NCI-H1436 (cell line): ENCODE data around the gene SLC8A1.

Experiments
- DNase-seq: peaks from one replicate; lab custom pipeline; 2025; lab: John Stamatoyannopoulos, UW

SLC8A1 gene

DNA sequence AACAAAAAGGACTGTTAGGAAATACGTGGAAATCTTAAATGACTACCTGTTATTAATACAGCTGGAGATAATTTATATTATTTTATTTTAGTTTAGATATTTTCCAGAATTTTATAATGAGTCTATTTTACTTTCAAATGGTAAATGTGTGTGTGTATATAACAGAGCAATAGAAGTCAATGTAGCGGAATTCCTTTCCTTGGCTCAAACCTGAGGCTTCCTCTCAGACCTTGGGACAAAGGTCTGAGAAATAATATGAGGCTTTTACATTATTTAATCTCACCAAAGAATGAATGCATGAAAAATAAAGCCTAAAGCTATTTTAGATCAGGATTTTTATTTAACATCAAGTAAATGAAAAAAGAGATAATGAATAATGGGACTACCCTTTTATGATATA, 65.7 kb downstream of the SLC8A1 start:
- no peak for DNase-seq

DNA sequence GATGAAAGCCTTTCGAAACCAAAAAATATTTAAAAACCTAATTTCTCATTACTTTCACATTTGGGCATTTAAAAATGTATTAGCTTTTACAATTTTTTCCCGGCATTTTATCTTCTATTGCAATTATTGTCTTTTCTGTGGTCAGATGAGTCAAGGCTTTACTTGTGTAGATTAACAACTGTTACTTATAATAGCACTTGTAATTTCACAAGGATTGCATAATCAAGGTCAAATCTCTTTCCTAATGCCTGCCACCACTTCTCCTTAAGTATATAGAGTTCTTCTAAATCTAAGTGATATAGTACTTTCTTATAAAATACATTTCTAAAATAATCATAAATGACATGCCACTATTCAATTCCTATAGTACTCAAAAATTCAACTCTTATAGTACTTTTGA, 67.2 kb downstream of the SLC8A1 start:
- DNase-seq = no peak

DNA sequence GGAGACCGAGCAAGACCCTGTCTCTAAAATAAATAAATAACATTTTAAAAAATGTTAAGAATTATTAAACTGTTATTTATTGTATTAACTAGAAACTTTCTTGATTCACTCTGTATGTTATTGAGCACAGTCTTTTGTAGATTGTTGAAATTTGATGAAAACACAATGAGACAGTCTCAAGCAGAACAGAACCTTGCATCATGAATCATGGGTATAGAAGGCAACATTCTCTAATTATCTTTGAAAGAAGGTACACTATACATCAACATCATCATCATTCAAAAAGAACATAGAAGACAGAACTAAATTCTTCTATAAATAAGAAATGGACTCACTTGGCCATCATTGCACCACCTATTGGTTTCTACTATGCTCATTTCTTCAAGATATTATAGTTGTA, 67.7 kb downstream of the SLC8A1 start:
- DNase-seq = no peak

DNA sequence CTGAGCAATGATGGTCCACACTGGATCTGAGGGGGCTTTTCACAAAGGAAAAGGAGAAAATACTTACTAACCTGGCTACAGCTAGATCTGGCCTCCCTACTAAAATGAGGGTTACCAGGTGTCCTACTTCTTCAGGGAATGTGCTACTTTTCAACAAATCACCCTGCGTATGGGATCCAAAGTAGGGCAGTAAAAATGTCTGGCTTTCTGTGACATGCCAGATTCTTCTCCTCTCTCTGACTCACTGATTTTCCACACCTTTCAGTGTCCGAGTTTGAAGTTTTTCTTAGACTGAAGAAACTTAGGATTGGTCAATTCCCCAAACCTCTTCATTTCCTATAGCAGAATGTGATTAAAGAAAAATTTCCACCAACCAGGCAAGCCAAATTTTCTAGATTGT, 71.2 kb downstream of the SLC8A1 start:
- DNase-seq = no peak

DNA sequence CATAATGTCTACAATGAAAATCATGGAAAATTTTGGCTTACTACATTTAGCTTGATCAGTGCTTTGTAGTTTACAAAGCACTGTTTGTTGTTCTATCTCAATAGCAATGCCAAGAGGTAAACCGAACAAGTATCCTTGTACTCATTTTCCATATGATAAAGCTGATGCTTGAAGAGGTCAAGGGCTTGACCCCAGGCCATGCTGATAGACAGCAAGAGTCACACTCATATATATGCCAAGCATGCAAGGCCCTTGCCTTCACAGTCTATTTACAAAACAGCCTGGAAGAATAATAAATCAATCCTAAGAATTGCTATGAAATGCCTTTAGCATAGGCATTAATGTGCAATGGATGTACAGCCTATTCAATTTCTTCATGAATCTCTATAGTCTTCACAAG, 71.8 kb downstream of the SLC8A1 start:
- DNase-seq = no peak

DNA sequence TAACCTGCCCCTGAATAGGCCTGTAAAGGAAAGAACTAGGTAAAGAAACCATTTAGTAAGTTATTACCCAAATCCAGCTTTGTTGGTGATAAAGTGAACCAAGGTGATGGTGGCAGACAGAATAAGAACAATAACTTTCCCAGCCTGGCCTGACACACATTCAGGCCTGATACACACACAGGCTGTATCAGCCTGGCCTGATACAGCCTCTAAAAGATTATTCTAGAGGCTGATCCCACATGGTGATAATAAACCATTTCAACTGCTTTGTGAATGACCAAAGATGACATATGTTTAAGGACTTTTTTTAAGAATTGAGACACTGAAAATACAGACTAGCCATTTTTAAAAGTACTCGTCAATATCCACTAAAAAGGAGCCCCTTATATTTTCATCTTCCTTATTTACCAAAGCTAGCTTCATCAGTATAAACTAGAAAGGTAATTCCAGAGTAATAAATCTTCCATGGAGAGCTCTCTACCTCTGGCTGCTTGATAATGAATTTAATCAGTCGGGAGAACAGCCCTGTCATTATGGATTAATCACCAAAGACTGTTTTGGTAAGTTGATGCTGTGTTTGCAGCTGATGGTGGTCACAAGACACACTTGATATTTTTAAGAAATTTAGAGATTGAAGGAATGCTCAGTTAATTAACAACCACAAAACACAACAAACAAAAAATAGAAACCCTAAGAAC, 77.2 kb downstream of the SLC8A1 start:
- DNase-seq = peak; percentile 12

DNA sequence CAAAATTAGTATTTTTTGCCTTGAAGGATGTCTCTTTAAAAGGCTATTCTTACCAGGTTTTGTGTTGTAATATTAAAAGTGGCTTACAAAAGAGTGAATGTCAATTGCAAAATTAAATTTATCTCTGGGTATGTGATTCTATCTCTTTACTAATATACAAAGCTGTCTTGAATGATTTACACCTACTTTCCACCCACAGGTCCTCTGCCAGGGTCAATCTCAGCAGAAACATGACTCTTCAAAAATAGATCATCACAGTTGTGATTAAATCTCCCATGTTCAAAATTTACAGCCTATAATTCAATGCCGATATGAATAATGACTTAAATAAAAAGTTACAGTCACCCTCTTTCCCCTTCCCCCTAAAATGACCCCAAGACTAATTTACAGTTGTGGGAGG, 78.8 kb downstream of the SLC8A1 start:
- no peak for DNase-seq

DNA sequence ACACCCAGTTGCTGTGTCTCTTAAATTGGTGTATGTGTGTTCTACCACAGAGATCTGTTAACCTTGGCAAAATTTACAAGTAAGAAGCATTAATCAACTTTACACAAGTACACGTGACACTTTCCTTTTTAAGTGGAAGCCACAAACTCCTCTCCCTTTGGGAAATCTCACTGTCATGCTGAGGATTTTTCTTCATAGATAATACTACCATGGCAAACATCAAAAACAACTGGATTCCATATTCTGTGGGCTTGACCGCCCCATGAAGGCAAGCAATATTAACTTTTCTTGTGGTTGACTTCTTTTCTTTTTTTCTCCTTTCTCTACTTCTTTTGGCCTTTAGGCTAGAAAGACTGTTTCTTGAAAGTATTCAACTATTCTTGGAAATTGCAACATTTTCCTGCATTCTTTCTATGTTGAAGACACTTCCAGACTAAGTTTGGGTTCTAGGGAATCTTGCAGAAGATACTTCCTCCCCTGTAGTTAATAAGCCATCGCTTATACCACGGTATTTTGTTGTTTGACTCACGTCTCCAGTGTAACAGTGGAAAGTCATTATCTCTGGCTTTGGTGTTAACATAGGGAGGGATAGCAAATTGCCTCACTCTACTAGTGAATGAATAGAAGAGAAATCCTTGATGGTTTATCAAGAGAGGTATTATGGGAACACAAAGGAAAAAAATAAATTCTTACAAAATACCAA, 79.5 kb downstream of the SLC8A1 start:
- DNase-seq = no peak

DNA sequence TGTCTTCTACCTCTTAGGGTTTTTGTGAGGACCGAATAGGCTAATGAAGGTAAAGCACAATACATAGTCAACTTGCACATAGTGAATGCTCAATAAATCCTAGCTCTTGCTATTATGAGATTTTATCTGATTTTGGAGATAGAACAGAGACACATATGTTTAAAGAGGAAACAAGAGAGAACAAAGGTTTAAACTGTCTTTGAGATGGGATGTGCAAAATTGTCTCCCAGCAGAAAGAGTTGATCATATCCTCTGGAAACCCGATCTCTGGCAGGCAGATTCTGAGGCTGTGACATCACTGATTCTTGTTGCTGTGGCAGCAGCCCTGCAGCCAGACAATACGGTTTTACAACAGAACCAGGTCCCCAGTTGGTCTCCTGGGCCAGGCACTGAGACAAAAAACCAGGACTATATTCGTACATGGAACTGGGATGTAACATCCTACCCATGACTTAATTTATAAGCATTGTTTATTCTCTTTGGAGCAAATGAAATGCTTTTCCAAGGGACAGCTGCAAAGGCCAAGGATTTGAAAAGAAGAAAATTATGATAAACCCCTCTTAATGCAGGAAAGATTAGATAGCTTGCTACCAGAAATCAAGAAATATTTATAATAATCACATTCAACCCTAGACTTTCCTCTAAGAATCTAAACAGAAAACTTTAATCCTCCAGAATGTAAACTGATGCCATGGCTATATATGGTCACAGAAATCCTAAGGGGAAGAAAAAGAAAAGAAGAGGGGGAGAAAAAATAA, 80.2 kb downstream of the SLC8A1 start:
- peak; percentile 30 for DNase-seq

DNA sequence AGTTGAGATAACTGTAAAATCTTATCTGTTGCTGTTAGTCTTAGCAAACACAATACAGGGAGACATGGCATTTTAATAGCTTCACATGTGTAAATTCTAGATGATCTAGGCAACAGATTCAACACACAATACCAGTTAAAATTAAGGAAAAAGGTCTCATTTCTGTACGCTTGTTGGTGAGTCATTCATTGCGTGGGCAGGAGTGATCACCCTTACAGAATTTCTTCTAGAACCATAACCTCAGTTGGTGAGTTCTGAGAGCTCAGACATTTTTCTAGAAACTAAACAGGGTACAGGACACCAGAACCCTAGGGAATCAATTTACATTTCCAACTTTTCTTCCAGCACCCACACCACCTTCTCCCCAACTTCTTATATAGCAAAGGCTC, 81.9 kb downstream of the SLC8A1 start:
- DNase-seq = no peak

DNA sequence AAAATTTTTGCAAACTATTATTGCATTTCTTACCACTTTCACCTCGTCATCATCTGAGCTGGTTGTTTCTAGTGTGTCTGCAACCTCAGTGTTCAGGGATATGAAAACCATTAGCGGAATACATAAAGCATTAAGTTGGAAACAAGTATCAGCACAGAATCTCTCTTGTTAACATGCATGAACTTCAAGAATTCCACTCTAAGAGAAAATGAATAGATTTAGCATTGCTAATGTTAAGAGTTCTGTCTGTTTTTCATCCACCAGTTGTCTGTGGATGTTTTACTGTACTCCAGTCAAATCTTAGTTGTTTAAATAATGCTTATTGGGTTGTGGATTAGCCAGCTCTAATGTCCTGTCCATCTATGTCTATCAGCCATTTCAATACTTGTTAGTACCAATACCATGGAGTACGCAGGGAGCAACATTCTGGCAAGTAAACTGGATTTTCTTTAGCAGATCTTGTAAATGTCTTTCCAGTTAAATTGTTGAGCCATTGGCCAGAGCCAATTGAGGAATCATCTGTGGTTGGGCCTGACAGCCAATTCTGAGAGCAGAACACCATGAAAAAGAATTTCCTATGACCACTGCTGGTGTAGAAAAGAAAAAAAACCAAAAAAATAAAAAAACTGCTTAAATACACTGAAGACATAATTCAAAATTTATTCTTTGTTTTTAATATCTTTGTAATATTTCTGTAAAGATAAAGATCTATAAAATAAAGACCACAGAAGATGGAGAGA, 82.5 kb downstream of the SLC8A1 start:
- no peak for DNase-seq

DNA sequence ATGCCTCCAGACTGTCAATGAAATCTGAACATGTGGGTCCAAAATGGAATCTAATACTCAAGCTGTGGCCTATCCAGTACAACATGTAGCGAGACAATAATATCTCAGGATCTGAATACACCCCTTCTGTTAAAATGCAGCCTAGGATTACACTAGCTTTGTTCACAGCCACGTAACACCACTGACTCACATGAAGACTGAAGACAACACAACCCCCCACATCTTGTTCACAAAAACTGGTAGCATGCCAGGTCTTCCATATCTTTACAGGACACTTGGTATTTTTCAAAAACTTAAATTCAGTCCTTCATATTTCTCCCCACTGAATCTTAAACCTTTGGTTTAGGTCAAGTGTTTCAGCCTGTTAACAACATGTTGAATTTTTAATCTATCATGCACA, 84.2 kb downstream of the SLC8A1 start:
- DNase-seq = no peak

DNA sequence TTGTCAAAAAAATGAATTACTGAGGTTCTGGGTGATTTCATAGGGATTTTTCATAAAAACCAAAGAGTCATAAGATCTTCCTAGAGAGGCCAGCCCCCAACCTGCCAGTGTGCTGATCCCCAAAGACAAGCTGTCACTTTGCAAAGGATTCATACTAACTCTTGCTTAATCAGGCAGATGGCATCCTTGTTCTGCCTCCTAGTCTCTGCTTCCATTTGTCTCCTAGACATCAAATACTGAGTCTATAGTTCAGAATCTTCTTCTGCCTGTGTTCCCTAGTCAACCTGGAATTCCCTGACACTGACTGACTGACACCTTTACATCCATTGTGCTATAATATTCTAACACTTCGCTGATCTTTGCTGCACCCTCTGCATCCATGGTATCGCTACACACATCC, 84.9 kb downstream of the SLC8A1 start:
- no peak for DNase-seq

DNA sequence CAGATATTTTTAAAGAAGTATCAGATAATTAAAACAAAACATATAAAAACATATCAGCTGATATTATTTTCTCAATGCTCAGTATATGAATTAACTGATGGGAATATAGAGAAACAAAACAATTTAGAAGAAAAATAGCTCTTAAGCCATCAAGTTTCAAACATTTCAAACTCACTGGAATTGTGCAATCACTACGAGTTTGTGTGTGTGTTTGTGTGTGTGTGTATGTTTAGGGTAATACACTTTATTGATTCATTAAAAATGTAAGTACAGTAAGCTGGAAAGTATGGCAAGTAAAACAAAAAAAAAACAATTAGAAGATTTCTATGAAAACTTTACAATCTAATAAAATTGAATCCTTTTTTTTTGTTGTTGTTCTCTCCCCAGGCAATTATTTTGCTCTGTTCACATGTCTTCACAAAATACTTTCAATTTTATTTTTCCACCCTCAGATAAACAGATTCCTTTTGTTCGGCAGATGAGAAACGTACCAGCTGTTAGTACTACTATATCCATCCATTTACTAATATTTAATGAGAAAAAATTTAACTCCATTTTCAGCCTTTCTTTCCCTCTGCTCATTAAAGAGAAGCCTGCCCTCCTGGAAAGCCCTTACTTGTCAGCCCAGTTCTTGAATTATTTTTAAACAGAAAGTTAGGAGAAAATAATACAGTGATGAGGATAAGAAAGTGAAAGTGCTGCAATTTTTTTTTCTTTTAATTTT, 87.6 kb downstream of the SLC8A1 start:
- no peak for DNase-seq

DNA sequence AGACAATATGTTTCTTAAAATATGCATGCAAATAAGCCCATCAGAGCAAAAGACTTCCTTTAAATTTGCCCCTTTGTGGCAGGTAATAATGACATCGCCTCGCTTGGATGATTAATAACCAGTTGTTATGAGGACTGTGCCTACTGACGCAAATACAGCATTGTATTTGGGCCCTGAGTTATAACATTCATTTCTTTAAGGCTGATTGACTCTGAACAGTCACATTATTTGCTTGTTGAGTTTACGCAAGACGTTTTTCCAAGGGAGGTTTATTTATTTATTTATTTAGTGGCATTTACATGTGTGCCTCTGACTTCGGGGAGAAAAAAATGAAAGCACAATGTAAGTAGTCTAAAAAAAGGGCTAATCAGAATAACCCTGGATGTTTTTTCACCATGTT, 88.3 kb downstream of the SLC8A1 start:
- DNase-seq = peak; percentile 37

DNA sequence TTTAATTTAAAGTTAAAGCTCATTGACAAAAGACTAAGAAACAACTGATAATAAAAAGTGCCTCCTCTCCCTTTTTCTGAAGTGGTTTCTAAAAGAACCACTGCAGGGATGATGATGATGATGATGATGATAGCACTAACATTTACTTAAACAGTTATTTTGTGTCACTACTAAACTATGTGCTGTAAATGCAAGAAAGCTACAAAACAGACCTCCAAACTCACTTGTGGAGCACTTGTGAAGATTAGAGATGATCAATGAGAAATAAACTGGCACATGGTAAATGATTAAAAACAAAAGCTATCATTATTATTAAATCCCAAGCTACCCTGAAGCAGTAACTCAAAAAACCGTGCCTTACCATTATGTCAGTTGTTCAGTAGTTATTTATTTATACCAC, 88.7 kb downstream of the SLC8A1 start:
- no peak for DNase-seq

DNA sequence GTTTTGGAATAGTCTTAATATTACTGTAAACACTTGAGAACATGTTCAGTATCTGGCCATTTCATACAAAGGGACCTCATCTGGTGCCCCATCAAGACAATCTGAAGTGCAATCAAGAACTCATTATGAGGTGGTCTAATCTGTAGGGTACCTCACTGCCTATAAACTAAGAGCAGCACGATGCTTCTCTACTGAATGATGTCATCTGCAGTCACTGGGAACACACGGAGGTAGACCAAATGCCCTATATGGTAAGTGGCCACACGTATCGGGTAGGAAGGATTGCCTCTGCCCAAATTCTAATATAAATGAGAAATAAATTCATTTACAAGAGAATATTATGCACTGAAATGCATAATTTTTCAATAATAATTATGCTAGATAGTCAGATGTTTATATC, 90.4 kb downstream of the SLC8A1 start:
- DNase-seq = peak; percentile 50

DNA sequence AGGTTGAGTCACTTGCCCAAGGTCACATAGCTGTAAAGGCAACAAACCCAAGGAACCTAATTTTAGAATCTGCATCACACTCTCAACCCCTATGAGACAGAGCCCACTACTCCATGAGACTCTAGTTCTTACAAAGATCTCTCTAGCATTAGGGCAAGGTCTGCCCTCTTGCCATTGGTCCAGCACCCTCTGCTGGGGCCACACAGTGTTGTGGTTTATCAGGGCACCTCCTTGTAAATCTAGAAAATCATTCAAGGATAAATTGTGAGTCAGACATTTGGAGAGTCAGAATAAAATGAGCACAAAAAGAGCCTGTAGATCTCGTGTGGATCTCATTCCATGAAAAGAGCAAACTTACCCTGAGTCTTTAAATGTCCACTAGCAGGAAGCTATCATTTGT, 91.2 kb downstream of the SLC8A1 start:
- no peak for DNase-seq

DNA sequence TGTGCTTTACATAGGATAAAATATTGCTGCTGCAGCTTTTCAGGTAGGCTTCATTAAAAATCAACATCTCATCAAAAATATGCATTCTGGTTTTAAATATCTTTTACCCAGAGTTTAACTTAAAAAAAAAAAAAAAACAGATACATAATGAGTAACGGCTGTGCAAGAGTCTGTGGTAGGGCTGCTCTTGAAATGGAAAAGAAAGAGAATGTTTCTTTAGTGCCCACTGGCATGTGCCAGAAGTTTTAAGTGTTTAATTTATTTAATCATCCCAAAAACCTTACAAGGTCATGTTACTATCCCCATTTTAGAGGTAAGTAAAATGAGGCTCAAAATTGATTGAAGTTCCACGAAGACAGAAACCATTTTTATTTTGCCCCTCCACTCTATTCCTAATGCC, 92.1 kb downstream of the SLC8A1 start:
- DNase-seq = no peak

DNA sequence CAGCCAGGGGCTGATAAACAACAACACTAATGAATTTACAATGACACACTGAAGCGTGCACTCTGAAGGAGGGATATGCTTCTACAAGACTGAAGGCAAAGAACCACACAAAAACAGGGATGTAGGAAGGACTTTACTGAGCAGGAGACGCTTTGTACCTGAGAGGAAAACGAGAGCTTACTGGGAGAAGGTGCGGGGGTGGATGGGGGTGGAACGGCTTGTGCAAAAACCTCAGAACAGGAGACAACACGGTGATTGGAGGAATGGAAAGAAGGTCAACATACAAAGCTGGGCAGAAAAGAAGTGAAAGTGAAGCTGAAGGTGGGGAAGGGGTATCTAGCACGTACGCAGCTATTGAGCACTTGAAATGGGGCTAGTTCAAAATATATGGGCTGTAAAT, 93.1 kb downstream of the SLC8A1 start:
- no peak for DNase-seq

DNA sequence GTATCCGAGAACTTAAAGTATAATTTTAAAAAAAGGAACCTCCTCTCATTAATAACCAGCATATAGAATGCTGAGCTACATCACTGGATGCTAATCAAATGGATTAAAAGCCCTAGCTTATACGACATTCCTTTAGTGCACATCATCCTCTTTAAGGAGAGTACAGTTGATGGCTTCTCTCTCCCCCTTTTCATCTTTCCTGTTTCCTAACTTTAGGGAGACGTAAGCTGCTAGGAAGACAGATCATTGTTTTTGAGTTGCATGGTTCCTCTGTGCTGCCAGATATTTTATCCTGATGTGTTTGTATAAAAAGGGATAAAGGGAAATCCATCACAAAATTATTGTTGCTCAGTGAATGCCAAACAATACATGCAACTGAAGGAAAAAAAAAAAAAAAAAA, 94.2 kb downstream of the SLC8A1 start:
- no peak for DNase-seq

DNA sequence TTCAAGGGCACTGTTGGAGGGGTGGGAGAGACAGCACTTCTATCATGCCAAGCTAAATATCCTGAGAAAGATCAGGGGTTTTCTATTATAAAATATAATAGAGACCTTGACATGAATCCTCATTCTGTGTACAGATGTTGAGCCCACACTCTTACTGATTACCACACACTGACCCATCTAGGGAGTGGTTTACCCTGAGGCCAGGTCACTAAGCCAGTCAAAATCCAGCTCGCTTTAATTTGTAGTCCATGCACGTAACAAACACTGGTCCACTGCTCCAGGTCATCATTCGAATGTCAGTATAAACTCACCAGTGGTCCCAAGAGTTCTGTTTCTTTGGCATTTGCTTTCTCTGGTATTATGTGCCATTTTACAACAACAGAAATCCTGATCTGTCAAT, 96.4 kb downstream of the SLC8A1 start:
- DNase-seq = no peak
